Measurements from ENCODE around the gene HVCN1. TPM values are rescaled to one million over a fixed set of nuclear protein-coding genes. Genes with fewer than 3 reads are reported as not detected.

Gene HVCN1
- total RNA-seq, 2 donors from 2014 or later, result 8.8 to 9.5 TPM

DNA sequence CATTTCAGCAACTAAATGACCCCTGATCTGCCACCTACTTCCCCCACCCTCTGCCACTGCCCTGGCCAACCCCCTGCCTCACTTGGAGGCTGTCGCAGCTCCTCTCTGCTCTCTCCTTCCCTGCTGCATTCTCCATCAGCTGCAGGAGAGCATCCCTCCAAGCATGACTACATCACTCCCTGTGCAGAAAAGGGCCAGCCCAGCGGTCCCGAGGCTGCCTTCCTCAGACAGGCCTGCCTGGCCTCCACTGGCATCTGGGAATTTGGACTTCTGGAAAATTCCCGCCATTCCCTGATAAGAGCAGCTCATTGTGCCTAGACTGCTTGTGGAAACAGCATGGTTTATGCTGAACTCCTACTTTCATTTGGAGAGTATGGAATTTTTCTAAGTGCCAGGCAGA, 12.7 kb downstream of the HVCN1 start:
- no peaks in the 10 kb centered on the region for H3K36me3 ChIP-seq (ENCODE audit: control insufficient read depth, insufficient read depth, low read length)
- no peaks in the 10 kb centered on the region for H3K27me3 ChIP-seq (ENCODE audit: control insufficient read depth, insufficient read depth, low read length, poor library complexity, severe bottlenecking)
- no peaks in the 10 kb centered on the region for H3K4me1 ChIP-seq (ENCODE audit: control insufficient read depth, insufficient read depth, low read length)
- no peak for DNase-seq
- no peak overlapping the region for H3K4me3 Mint-ChIP-seq
- 90 to 91% methylated on average over 3 to 4 of the region's 4 CpGs for WGBS, 2 experiments (ENCODE audit: insufficient coverage in 1 of 2, insufficient read length in 1 of 2)
- H3K9me3 Mint-ChIP-seq, result no peaks in the 10 kb centered on the region
- peaks cover 11% of the 10 kb centered on the region for H3K36me3 Mint-ChIP-seq (ENCODE audit: low read depth)
- no peaks in the 10 kb centered on the region for H3K27me3 Mint-ChIP-seq (ENCODE audit: insufficient read depth)
- H3K9ac ChIP-seq (ENCODE audit: extremely low read depth, low read length, poor library complexity, severe bottlenecking), result no peak overlapping the region
- TF ChIP-seq CTCF (conservative IDR thresholded peaks at IDR 0.05), result no peak
- H3K27ac ChIP-seq (ENCODE audit: low read depth, low read length), result no peak overlapping the region
- no peaks in the 10 kb centered on the region for H3K9me3 ChIP-seq (ENCODE audit: control insufficient read depth, low read length)
- H3K27ac Mint-ChIP-seq, result no peak overlapping the region
- no peak overlapping the region for H3K4me3 ChIP-seq (ENCODE audit: low read length)
- H3K4me1 Mint-ChIP-seq, result peaks cover 5% of the 10 kb centered on the region

DNA sequence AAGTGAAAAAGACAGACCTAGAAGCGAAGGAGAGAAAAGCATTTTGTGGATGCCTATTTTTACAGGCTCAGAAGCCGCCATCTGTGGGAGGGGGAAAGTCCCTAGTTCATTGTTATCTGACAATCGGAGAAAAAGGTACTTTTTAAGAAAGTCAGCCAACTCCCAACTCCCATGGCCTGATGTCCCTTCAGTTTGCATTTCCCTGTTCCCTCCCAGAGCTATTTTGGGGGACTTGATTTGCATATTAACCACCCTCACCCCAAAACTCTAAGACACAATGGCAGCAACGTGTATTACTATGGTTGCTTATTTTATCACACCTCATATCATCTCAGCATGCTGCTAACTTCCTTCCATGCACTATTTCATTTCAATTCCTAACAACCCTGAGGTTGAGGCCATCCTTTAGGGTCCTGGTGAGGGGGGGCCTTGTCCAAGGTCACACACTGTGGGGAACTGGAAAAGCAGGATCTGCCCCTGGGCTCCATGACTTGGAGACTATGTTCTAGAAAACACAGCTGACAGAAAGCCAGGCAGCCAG, 18.7 kb downstream of the HVCN1 start:
- WGBS, 2 experiments (ENCODE audit: insufficient coverage in 1 of 2, insufficient read length in 1 of 2), result 81 to 100% methylated on average over 1 to 4 of the region's 4 CpGs
- H3K27ac Mint-ChIP-seq, result no peak overlapping the region
- DNase-seq, result no peak
- no peak for TF ChIP-seq CTCF (conservative IDR thresholded peaks at IDR 0.05)
- peaks cover 10% of the 10 kb centered on the region for H3K36me3 Mint-ChIP-seq (ENCODE audit: low read depth)
- H3K4me1 Mint-ChIP-seq, result no peaks in the 10 kb centered on the region
- no peak overlapping the region for H3K4me3 Mint-ChIP-seq
- Histone ChIP-seq H3K27ac (ENCODE audit: low read depth, low read length) (no peak overlapping the region), H3K9ac (ENCODE audit: extremely low read depth, low read length, poor library complexity, severe bottlenecking) (no peak overlapping the region), H3K9me3 (ENCODE audit: control insufficient read depth, low read length) (no peaks in the 10 kb centered on the region), H3K27me3 (ENCODE audit: control insufficient read depth, insufficient read depth, low read length, poor library complexity, severe bottlenecking) (no peaks in the 10 kb centered on the region), H3K36me3 (ENCODE audit: control insufficient read depth, insufficient read depth, low read length) (no peaks in the 10 kb centered on the region), H3K4me1 (ENCODE audit: control insufficient read depth, insufficient read depth, low read length) (no peaks in the 10 kb centered on the region), H3K4me3 (ENCODE audit: low read length) (no peak overlapping the region)
- no peaks in the 10 kb centered on the region for H3K27me3 Mint-ChIP-seq (ENCODE audit: insufficient read depth)
- no peaks in the 10 kb centered on the region for H3K9me3 Mint-ChIP-seq

GRCh38 chr12:110669193-110669502, 19.8 kb downstream of the HVCN1 start:
- no peak overlapping the region for H3K4me3 ChIP-seq (ENCODE audit: low read length)
- no peaks in the 10 kb centered on the region for H3K4me1 ChIP-seq (ENCODE audit: control insufficient read depth, insufficient read depth, low read length)
- 73 to 76% methylated on average over 5 of the region's 5 CpGs for WGBS, 2 experiments (ENCODE audit: insufficient coverage in 1 of 2, insufficient read length in 1 of 2)
- peaks cover 6% of the 10 kb centered on the region for H3K36me3 Mint-ChIP-seq (ENCODE audit: low read depth)
- H3K36me3 ChIP-seq (ENCODE audit: control insufficient read depth, insufficient read depth, low read length), result no peaks in the 10 kb centered on the region
- DNase-seq, result no peak
- no peaks in the 10 kb centered on the region for H3K9me3 Mint-ChIP-seq
- H3K27me3 Mint-ChIP-seq (ENCODE audit: insufficient read depth), result no peaks in the 10 kb centered on the region
- H3K4me1 Mint-ChIP-seq, result no peaks in the 10 kb centered on the region
- no peaks in the 10 kb centered on the region for H3K27me3 ChIP-seq (ENCODE audit: control insufficient read depth, insufficient read depth, low read length, poor library complexity, severe bottlenecking)
- no peak for TF ChIP-seq CTCF (conservative IDR thresholded peaks at IDR 0.05)
- no peak overlapping the region for H3K4me3 Mint-ChIP-seq
- H3K27ac ChIP-seq (ENCODE audit: low read depth, low read length), result no peak overlapping the region
- no peak overlapping the region for H3K27ac Mint-ChIP-seq
- peaks cover 7% of the 10 kb centered on the region for H3K9me3 ChIP-seq (ENCODE audit: control insufficient read depth, low read length)
- H3K9ac ChIP-seq (ENCODE audit: extremely low read depth, low read length, poor library complexity, severe bottlenecking), result no peak overlapping the region
